Cardiac muscle cell (in vitro differentiated cells and primary cell): ENCODE results near the gene C5orf52. TPM values are rescaled to one million over a fixed set of nuclear protein-coding genes. Genes with fewer than 3 reads are reported as not detected.
"Not testable (repeated sequence)": the region's sequence is repeated elsewhere in the genome, so short reads cannot be mapped to it uniquely, and the experiment has no call there.

Experiments used
- DNase-seq, 2 donors: peaks; one replicate each; pipeline versions ENCODE4 v3.0.0 to v3.0.0-alpha.2; 2010 to 2017; ENCODE audit warnings: low read depth in 1 of 2, low spot score in 1 of 2
- H3K27ac ChIP-seq: fragments of 200-600 bp; sonication (generic); 2 replicates; pipeline ENCODE4 v1.5.1; 2016
- H3K27me3 ChIP-seq: fragments of 200-600 bp; sonication (generic); 2 replicates; pipeline ENCODE4 v1.6.0; 2016; ENCODE audit warnings: control low read depth
- H3K36me3 ChIP-seq: fragments of 200-600 bp; sonication (generic); 2 replicates; pipeline ENCODE4 v1.5.1; 2016; ENCODE audit warnings: control low read depth
- H3K4me1 ChIP-seq: fragments of 200-600 bp; sonication (generic); 2 replicates; pipeline ENCODE4 v1.8.1; 2017; ENCODE audit warnings: low read depth, mild to moderate bottlenecking, mixed run types
- H3K4me3 ChIP-seq: fragments of 200-600 bp; sonication (generic); 2 replicates; pipeline ENCODE4 v1.5.1; 2016; ENCODE audit warnings: mild to moderate bottlenecking
- H3K9me3 ChIP-seq: fragments of 200-600 bp; sonication (generic); 2 replicates; pipeline ENCODE4 v1.5.1; 2017; ENCODE audit warnings: low read depth, mild to moderate bottlenecking, control low read depth
- CTCF ChIP-seq: IDR thresholded peaks from 2 replicates; pipeline ENCODE4 v1.5.1; 2012; ENCODE audit warnings: low read depth, mild to moderate bottlenecking, low read length
- polyA plus RNA-seq: library from polyadenylated mRNA; unstranded; fragments of >200 nt; fragmentation: Nextera tagmentation; extraction: Ambion mirVana; gene quantifications from 2 replicates; pipeline ENCODE4 v1.2.1, GENCODE V29; 2016
- total RNA-seq: library from RNA; depleted of rRNA; stranded (reverse); fragments of >200 nt; gene quantifications from 2 replicates; pipeline ENCODE4 v1.2.3, GENCODE V29; 2016

The C5orf52 gene
- total and polyA plus RNA-seq, 2 experiments from 2014 or later = not detected

DNA sequence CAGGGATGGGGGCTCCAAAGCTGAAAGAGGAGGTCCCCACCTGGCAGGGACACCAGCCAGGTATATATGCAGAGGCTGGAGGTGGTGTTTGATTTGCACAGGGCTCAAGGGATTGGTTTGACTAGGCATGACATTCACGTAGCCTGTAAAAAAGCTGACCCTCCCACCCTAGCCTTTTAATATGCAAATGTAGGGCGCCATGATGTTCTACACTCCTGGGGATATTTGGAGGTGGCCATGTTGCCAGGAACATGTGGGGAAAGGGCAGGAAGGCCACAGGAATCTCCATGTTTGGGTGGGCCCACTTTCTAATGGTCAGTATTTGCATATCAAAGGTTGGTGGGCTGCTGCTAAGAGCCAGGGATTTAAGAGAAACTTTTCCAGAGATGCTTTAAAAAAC lies 47.9 kb downstream of the C5orf52 start:
- H3K4me1 ChIP-seq = no peaks in the 10 kb centered on the region
- H3K4me3 ChIP-seq = no peak overlapping the region
- no peaks in the 10 kb centered on the region for H3K27me3 ChIP-seq
- H3K27ac ChIP-seq = no peak overlapping the region
- no peaks in the 10 kb centered on the region for H3K36me3 ChIP-seq
- H3K9me3 ChIP-seq = no peaks in the 10 kb centered on the region
- no peak for DNase-seq
- TF ChIP-seq CTCF = no peak

DNA sequence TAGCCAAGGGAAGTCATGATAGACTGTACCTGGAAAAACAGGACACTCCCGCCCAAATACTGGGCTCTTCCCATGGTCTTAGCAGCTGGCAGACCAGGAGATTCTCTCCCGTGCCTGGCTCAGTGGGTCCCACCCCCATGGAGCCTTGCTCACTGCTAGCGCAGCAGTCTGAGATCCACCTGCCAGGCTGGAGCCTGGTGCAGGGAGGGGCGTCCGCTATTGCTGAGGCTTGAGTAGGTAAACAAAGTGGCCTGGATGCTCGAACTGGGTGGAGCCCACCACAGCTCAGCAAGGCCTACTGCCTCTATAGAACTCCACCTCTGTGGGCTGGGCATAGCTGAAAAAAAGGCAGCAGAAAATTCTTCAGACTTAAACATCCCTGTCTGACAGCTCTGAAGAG lies 49.8 kb downstream of the C5orf52 start:
- Histone ChIP-seq H3K27ac (no peak overlapping the region), H3K27me3 (no peaks in the 10 kb centered on the region), H3K36me3 (no peaks in the 10 kb centered on the region), H3K4me3 (no peak overlapping the region), H3K4me1 (no peaks in the 10 kb centered on the region), H3K9me3 (no peaks in the 10 kb centered on the region)
- no peak for DNase-seq
- no peak for TF ChIP-seq CTCF

GRCh38 chr5:157722895-157723294 lies 51.6 kb downstream of the C5orf52 start:
- not testable (repeated sequence) for H3K9me3 ChIP-seq, H3K27ac ChIP-seq, H3K36me3 ChIP-seq, H3K27me3 ChIP-seq, H3K4me3 ChIP-seq, DNase-seq, H3K4me1 ChIP-seq

GRCh38 chr5:157726607-157727006 lies 55.3 kb downstream of the C5orf52 start:
- H3K27me3 ChIP-seq, H3K4me3 ChIP-seq, H3K27ac ChIP-seq, DNase-seq, H3K9me3 ChIP-seq, H3K36me3 ChIP-seq, H3K4me1 ChIP-seq: not testable (repeated sequence)

DNA sequence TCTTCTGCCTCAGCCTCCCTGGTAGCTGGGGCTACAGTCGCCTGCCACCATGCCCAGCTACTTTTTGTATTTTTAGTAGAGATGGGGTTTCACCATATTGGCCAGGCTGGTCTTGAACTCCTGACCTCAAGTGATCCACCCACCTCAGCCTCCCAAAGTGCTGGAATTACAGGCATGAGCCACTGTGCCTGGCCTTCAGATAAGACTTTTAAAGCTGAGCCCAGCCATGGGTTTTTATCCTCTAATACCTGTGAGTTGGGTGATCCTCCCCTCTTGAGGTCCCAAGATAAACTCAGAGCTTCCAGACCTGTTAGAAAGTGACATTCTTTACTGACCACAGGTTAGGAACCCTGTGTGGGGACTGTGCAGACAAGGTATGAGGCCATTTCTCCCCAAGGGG lies 56.5 kb downstream of the C5orf52 start:
- H3K9me3 ChIP-seq, H3K36me3 ChIP-seq, H3K4me1 ChIP-seq, H3K27me3 ChIP-seq, H3K4me3 ChIP-seq, DNase-seq, H3K27ac ChIP-seq: not testable (repeated sequence)

Other genes starting within 250 kb of the C5orf52 start
- 0.18 and 0.36 TPM in 2 replicates for gene NIPAL4, start 211.3 kb upstream of the C5orf52 start, total RNA-seq
- gene NIPAL4, start 211.3 kb upstream of the C5orf52 start, polyA plus RNA-seq = 0.17 and 0.37 TPM in 2 replicates
- 8.8 and 11.5 TPM in 2 replicates for gene ADAM19, start 95.8 kb upstream of the C5orf52 start, total RNA-seq
- gene ADAM19, start 95.8 kb upstream of the C5orf52 start, polyA plus RNA-seq = 6.5 and 7.2 TPM in 2 replicates
- gene SOX30, start 19.1 kb upstream of the C5orf52 start, total RNA-seq = 0.07 TPM in 1 of 2 replicates, not detected in the other
- not detected in 2 replicates for gene SOX30, start 19.1 kb upstream of the C5orf52 start, polyA plus RNA-seq
- 10.0 and 10.4 TPM in 2 replicates for gene THG1L, start 59.9 kb downstream of the C5orf52 start, total RNA-seq
- 6.1 and 9.4 TPM in 2 replicates for gene THG1L, start 59.9 kb downstream of the C5orf52 start, polyA plus RNA-seq
- gene LSM11, start 72.2 kb downstream of the C5orf52 start, total RNA-seq = 3.0 and 5.5 TPM in 2 replicates
- 1.6 and 2.2 TPM in 2 replicates for gene LSM11, start 72.2 kb downstream of the C5orf52 start, polyA plus RNA-seq
- 47.0 and 56.2 TPM in 2 replicates for gene CLINT1, start 187.6 kb downstream of the C5orf52 start, total RNA-seq
- 51.7 and 56.7 TPM in 2 replicates for gene CLINT1, start 187.6 kb downstream of the C5orf52 start, polyA plus RNA-seq